ENCODE data around the gene UBE2H. TPM values are rescaled to one million over a fixed set of nuclear protein-coding genes. Genes with fewer than 3 reads are reported as not detected.
"Not testable (repeated sequence)": the region's sequence is repeated elsewhere in the genome, so short reads cannot be mapped to it uniquely, and the experiment has no call there.

Gene UBE2H
- total RNA-seq, 1 donor from 2014 or later, result 73.8 TPM

- FAIRE-seq, result no peak
- DNase-seq (ENCODE audit: low spot score in 2 of 2), result no peak
These were observed 155.5 kb downstream of the UBE2H start for GRCh38 chr7:129797214-129797789.

GRCh38 chr7:129796186-129796775 lies 156.5 kb downstream of the UBE2H start:
- DNase-seq (ENCODE audit: low spot score in 2 of 2) (peak in 1 of 2 donors; percentile 1), FAIRE-seq (no peak)

- FAIRE-seq; DNase-seq (ENCODE audit: low spot score in 2 of 2): not testable (repeated sequence)
These were observed 158.3 kb downstream of the UBE2H start for GRCh38 chr7:129794461-129794860.

- DNase-seq (ENCODE audit: low spot score in 2 of 2) (no peak), FAIRE-seq (no peak)
These were observed 159.1 kb downstream of the UBE2H start for GRCh38 chr7:129793506-129794310.

- FAIRE-seq (no peak), DNase-seq (ENCODE audit: low spot score in 2 of 2) (no peak)
These were observed 160.0 kb downstream of the UBE2H start for GRCh38 chr7:129792721-129793120.

GRCh38 chr7:129790136-129790535 lies 162.6 kb downstream of the UBE2H start:
- FAIRE-seq, result no peak
- no peak for DNase-seq (ENCODE audit: low spot score in 2 of 2)

- FAIRE-seq (no peak), DNase-seq (ENCODE audit: low spot score in 2 of 2) (no peak)
These were observed 163.1 kb downstream of the UBE2H start for GRCh38 chr7:129789652-129790051.

GRCh38 chr7:129789000-129789399 lies 163.8 kb downstream of the UBE2H start:
- DNase-seq (ENCODE audit: low spot score in 2 of 2), result no peak
- FAIRE-seq, result no peak

- no peak for FAIRE-seq
- no peak for DNase-seq (ENCODE audit: low spot score in 2 of 2)
These were observed 165.8 kb downstream of the UBE2H start for GRCh38 chr7:129786825-129787563.

- DNase-seq (ENCODE audit: low spot score in 2 of 2), result no peak
- no peak for FAIRE-seq
These were observed 166.9 kb downstream of the UBE2H start for GRCh38 chr7:129785685-129786514.

- DNase-seq (ENCODE audit: low spot score in 2 of 2) (no peak), FAIRE-seq (no peak)
These were observed 167.7 kb downstream of the UBE2H start for GRCh38 chr7:129784783-129785684.

- FAIRE-seq (no peak), DNase-seq (ENCODE audit: low spot score in 2 of 2) (no peak)
These were observed 168.3 kb downstream of the UBE2H start for GRCh38 chr7:129784437-129784782.

GRCh38 chr7:129783584-129783919 lies 169.2 kb downstream of the UBE2H start:
- FAIRE-seq (no peak), DNase-seq (ENCODE audit: low spot score in 2 of 2) (no peak)

GRCh38 chr7:129782818-129783583 lies 169.8 kb downstream of the UBE2H start:
- FAIRE-seq (no peak), DNase-seq (ENCODE audit: low spot score in 2 of 2) (no peak)

- FAIRE-seq, result no peak
- DNase-seq (ENCODE audit: low spot score in 2 of 2), result no peak
These were observed 170.6 kb downstream of the UBE2H start for GRCh38 chr7:129781928-129782817.

GRCh38 chr7:129780974-129781927 lies 171.5 kb downstream of the UBE2H start:
- FAIRE-seq (no peak), DNase-seq (ENCODE audit: low spot score in 2 of 2) (no peak)

All from frontal cortex (tissue), 4 donors.